HG03175 (cell line): ENCODE results near the gene BRICD5.
A peak's percentile ranks its signal among the peaks of the same experiment; 100 is the strongest.
"Not testable (repeated sequence)": the region's sequence is repeated elsewhere in the genome, so short reads cannot be mapped to it uniquely, and the experiment has no call there.

ENCODE experiments used
- ATAC-seq: cut with Tn5 transposase; IDR thresholded peaks from one replicate; pipeline ENCODE4 v1.9.1; 2021; ENCODE audit warnings: mild to moderate bottlenecking, moderate library complexity; ENCODE audit not compliant: unreplicated experiment

BRICD5 gene

DNA sequence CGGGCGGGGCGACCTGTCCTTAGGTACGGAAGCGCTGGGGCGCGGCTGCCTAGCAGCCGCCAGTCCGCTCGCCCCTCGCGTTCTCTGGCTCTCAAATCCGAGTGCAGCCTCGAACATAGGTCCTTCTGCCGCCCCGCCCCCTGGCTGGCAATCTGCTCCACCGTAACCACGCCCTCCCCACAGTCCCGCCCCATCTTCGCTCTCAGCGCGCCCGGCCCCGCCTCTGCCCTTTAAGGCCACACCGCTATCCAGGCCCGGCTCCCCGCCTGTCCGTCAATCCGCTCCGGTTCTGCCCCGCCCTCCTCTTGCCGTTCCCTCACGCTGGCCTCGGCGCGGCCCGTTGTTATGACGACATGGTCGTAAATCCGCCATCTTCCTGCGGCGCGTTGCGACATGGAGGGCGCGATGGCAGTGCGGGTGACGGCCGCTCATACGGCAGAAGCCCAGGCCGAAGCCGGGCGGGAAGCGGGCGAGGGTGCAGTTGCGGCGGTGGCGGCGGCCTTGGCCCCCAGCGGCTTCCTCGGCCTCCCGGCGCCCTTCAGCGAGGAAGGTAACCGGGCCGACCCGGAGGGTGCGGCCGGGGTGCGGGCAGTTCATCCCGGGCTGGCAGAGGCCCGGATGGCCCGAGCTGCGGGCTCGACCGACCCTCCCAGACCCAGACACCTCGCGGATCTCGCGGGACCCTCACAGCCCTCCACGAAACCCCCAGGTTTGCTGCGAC lies 12.7 kb upstream of the BRICD5 start, which contains the start of gene E4F1:
Gene E4F1 (plus strand): TSS at position 371 of the 721 bp plus-strand sequence. CDS start 23 bp downstream, at position 394.
- peak; percentile 98 for ATAC-seq

DNA sequence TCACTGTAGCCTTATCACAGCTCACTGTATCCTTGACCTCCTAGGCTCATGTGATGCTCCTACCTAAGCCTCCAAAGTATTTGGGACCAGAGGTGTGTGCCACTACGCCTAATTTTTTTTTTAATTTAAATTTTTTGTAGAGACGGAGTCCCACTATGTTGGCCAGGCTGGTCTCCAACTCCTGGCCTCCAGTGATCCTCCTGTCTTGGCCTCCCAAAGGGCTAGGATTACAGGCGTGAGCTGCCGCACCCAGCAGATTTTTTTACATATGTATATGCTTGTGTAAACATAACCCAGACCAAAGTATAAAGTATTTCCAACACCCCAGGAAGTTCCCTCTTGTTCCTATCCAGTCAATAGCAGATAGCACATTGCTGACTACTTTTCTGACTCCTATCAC lies 5.7 kb upstream of the BRICD5 start:
- no peak for ATAC-seq

DNA sequence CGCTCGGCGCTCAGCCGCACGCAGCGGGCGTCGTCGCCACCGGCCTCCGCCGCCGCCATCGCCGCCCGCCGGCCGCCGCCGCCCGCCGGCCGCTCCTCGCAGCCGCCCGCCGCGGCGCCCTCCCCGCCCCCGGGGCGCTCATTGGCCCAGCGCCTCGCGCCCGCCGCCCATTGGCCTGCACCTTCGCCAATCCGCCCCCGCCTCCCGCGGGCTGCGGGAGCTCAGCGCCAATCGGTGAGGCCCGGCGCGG lies 4.0 kb upstream of the BRICD5 start, which contains the start of gene PGP:
Gene PGP (minus strand): TSS at position 122 of the 250 bp plus-strand sequence. CDS start 63 bp downstream, at position 59.
- ATAC-seq, result peak; percentile 89

DNA sequence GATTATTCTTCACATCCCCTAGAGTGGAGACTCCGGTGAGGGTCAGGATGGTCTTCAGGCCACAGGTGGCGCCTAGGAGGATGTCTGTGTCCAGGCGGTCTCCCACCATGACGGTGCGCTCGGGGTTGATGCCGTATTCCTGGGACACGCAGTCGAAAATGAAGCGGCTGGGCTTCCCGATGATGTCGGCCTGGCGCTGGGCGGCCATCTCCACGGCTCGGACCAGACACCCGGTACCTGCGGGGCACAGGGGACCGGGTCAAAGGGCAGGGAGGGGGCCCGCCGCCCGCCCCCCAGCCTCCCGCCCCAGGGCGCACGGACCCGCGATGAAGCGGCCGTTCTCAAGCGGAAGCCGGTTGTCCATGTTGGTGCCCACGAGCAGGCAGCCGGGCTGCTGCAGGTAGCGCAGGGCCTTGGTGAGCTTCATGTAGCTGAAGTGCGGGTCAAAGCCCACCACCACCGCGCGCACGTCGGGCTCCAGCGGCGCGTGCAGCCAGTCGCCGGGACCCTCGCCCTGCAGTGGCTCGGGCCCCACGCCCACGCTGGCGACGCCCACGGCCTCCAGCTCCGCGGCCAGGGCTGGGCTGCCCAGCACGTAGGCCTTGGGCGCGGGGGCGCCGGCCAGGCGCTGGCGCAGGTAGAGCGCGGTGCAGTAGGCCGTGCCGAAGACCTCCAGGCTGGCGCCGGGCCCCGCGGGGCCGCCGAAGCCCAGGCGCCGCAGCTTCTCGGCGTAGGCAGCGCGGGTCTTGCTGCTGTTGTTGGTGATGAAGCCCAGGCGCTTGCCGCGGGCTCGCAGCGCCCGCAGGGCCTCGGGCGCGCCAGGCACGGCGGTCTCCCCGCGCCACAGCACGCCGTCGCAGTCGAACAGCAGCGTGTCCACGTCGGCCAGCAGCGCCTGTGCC lies 3.4 kb upstream of the BRICD5 start:
- ATAC-seq, result peak; percentile 3

DNA sequence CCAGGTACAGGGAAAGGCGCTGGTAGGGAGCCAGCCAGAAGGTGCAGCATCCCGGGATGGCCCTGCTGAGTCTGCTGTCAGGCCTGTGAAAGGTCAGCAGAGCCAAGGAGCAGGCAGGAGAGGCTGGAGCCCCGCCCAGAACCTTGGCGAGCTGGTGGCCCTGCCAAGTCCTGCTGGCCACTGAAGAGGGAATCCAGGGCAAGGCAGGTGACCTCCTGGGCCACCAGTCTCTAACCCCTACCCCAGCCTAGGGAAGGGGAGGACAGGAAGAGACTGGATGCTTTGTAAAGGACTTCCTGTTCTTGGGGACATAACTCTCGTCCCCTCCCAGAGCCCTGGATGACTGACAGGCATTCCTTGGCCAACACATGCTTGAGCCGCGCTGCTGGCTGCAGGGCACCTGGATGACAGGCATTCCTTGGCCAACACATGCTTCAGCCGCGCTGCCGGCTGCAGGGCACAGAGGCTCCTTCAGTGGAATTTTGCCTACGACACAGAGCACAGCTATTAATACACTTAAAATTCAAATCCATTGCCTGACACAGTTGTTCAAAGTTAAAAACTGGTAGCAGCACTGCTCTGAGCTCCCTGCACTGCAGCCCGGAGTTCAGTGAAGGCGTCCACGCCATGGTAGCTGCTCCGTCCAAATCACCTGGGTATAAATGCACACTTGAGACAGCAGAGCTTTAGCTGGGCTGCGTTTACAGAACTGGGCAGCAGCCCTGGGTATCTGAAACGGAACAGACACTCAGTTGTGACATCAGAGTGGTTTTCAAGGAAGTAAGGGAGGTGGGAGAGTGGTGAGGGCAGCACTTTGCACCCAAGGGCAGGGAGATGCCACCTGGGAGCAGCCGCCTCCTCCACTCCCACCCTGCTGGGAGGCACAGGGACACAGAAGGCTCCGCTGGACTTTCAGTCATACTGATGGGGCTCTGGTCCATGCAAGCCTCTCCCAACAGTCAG lies 2.0 kb upstream of the BRICD5 start:
- no peak for ATAC-seq

DNA sequence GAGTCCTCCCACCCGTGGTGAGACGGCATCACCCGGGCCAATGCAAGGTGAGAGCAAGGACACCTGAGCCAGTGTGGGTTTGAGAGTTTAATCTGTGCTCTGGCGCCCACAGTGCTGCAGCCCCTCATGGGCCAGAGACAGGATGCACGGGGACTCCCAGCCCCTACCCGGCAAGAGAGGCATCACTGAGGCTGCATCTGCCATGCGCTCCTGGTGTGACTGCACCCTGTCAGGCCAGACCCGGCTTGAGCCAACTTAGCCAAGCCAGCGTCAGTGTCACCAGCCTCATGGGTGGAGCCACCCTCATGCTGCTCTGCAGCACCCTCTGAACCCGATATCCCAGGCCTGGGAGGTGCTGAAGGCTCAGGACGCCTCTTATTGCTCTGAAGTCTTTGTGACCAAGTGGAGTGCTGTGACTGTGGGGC lies 1.3 kb upstream of the BRICD5 start:
- no peak for ATAC-seq

DNA sequence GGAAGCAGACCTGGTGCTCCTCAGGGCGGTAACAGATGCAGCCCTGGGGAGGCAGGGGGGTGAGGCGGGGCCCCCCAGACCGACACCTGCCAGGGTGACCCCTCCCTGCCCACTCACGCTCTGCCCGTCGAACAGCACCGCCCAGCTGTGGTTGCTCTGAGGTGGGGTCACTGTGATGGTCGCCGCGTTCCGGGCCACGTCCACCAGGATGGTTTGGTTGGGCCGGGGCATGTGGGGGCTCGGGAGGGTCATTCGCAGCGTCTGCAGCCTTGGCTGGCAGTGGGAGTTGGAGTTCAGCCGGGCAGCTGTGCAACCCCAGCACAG lies 692 bp downstream of the BRICD5 start:
- ATAC-seq, result no peak

DNA sequence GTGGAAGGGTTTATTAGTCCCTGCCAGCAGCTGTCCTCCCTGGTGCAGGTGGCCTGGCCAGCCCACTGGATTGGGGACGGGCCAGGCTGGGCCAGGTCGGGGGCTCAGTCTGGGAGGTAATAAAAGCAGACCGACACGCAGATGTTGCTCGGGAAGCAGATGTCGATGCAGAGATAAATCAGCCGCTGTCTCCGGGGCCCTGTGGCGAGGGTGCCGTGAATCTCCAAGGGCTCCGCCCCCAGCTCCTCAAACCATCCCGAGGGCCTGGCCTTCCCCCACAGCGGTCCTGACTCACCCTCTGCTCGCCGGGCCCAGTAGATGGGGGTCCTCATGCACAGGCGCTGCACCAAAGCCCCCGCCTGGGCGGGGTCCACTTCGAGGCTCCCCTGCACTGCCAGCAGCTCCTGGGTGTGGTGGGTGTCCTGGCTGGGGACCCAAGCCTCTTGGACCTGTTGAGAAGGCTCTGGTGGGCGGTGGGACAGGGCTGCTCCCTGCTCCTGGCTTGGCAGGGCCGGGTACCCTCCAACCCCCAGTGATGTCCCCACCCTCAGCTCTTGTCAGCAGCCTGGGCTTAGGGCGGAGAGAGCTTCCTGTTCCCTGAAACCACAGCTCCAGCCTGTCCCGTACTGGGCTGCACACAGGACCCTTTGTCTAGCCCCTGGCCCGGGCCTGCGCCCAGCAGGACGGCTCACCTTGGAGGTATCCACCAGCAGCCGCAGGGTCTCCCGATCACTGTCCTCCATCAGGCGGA lies 1.2 kb downstream of the BRICD5 start:
- ATAC-seq, result no peak

DNA sequence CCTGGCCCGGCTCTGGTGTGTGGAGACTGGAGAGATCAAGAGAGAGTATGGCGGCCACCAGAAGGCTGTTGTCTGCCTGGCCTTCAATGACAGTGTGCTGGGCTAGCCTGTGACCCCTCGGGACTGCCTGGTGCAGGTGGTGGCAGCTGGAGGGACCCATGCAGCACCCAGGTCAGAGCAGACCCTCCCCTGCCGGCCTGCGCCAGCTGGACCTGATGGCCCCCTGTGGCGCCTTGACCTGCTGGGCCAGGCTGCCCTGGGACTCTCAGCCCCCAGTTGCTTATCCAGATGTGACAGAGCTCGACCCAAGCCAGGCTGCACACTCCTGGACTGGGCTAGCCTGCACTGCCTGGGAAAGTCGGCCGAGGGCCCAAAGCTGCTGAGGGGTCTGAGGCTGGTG lies 1.9 kb downstream of the BRICD5 start:
- no peak for ATAC-seq

DNA sequence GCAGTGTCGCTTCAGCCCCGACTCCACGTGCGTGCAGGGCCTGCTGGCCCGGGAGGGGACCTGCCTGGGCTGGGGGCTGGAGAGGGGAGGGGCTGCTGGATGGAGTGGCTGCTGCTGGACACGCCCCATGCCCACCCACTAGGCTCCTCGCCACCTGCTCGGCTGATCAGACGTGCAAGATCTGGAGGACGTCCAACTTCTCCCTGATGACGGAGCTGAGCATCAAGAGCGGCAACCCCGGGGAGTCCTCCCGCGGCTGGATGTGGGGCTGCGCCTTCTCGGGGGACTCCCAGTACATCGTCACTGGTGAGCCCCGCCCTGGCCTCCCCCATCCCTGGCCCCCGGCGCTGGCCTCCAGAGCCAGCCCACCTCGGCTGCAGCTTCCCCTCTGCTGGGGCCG lies 2.4 kb downstream of the BRICD5 start:
- no peak for ATAC-seq

DNA sequence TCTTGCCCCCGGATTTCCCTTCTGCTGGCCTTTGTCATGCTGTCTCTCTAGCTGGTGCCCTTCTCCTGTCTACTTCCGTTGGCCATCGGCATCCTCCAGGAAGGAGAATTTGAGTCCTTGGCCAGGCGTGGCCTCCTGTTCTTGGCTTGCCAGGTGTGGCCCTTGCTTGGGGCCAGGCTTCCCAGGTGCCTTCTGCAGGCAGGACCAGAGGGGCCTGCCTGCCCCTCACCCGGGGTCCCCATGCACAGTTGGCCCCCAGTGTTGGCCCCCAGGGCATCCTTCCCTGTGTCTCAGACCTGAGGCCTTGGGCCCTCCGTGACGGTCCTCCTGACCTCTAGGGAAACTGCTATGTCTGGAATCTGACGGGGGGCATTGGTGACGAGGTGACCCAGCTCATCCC lies 2.8 kb downstream of the BRICD5 start:
- no peak for ATAC-seq

DNA sequence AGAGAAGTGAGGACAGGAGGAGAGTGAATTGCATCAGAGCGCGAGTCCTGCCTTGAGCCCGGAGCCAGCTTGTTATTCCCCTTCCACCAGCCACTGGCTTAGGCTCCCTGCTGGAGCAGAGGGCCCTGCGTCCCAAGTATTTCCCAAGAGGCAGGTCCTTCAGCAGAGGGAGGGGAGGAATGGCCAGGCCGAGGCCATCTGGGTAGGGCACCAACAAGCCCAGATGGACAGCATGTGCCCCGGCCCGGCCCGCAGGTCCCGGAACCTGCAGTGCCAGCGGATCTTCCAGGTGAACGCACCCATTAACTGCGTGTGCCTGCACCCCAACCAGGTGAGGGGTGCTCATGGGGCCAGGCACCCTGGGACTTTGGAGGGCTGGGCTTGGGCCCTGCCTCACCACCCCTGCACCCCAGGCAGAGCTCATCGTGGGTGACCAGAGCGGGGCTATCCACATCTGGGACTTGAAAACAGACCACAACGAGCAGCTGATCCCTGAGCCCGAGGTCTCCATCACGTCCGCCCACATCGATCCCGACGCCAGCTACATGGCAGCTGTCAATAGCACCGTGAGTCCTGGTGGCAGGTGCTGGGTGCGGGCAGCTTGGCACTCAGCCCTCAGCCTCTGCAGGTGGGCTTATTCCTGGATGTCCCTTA lies 3.8 kb downstream of the BRICD5 start:
- no peak for ATAC-seq

DNA sequence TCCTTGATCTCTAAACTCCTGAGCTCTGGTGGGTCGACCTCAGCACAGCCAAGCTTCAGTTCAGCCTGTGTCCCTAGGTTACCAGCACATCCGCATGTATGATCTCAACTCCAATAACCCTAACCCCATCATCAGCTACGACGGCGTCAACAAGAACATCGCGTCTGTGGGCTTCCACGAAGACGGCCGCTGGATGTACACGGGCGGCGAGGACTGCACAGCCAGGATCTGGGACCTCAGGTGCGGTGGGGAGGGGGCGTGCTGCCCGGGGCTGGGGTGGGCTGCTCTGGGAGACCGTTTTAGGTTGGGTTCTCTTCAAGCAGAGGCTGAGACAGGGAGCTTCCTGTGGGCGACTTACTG lies 4.3 kb downstream of the BRICD5 start:
- no peak for ATAC-seq

DNA sequence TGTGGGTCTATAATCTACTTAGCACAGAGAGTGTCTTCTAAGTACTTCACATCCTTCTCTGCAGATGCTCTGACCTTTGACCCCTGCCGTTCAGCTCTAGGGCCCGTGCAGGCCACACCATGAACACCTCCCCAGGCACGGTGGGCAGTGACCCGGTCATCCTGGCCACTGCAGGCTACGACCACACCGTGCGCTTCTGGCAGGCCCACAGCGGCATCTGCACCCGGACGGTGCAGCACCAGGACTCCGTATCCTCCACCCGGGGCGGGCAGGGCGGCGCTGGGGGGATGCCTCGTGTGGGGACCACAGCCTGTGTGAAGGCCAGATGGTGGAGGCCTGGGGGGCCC lies 4.7 kb downstream of the BRICD5 start:
- ATAC-seq, result peak; percentile 2

DNA sequence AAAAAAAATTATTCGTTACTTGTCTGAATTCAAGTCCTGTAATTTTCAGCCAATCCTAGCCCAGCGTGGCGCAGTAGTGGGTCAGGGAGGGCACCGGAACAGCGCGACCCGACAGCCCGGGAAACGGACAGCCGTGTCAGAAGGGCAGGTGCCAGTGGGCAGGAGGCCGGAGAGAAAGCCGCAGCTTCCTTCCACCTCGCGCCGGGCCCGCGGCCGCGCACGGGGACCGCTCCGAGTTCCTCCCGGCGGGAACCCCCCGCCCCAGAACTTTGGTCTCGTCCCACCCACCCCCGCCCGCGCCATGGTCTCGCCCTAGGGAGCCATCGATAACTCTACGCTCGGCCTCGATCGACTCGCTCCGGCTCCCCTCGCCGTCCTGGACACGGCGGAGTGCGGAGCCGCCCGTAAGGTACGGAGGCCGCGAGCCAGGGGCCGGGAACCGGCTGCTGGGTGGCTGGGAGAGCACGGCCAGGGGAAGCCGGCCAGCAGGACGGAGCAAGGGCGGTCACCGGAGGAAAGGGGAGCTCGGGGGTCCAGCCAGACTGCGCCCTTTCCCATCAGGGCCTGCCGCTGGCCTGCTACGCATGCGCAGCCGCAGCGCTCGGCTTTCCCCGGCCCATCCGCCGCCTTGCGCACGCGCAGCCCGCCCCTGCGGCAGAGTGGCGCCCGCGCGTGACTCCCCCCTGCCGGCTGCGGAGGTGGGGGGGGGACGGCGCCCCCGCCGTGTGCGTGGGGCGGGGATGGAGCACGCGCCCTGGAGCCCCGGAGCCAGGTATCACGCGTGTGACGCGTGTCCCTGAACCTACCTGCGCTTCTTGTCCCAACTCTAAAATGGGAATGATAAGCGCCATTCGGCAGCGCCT lies 5.3 kb downstream of the BRICD5 start, which contains the start of gene MLST8:
Gene MLST8 (plus strand): TSS at position 351 of the 863 bp plus-strand sequence. CDS start 632 bp downstream, outside the sequence.
- ATAC-seq, result peak; percentile 78

DNA sequence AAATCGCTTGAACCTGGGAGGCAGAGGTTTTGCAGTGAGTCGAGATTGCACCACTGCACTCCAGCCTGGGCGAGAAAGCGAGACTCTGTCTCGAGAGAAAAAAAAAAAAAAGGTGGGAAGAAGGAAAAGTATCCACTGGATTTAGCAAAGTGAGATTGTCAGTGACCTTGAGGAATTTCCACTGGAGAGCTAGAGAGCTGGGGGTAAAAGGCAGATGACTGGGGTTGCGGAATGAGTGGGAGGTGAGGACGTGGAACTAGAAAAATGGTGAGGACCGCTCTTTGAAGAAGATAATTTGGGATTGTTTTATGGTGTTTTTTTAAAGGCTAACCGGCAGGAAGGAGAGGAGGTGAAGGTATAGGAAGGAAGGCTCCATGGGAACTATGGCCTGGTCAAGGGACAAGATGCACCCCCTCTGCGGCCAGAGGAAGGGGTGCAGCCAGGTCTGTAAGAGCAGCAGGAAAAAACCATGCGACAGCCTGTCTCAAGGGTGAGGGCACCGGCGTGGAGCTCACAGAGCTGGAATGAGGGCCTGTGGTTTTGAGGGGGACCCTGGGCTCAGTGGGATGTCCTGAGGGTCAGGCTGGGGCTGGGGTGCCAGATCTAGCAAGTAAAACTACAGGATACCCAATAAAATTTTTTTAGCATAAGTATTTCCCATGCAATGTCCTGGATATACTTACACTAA lies 6.1 kb downstream of the BRICD5 start:
- no peak for ATAC-seq

DNA sequence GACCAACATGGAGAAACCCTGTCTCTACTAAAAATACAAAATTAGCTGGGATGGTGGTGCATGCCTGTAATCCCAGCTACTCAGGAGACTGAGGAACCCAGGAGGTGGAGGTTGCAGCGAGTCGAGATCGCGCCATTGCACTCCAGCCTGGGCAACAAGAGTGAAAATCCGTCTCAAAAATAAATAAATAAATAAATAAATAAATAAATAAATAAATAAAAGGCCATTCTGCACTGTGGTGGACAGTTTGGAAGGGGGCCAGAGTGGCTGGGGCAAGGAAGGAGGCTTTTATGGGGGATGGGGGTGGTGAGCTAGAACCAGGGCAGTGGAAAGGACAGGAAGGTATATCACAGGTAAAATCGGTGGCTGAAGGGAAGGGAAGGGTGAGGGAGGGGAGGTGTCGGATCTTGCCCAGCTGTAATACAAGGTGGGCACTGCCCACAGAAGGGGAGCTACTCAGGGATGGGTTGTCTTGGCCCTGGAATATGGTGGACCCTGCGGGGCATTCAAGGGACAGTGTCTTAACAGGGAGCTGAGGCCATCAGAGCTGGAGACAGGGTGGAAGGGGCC lies 7.5 kb downstream of the BRICD5 start:
- not testable (repeated sequence) for ATAC-seq

DNA sequence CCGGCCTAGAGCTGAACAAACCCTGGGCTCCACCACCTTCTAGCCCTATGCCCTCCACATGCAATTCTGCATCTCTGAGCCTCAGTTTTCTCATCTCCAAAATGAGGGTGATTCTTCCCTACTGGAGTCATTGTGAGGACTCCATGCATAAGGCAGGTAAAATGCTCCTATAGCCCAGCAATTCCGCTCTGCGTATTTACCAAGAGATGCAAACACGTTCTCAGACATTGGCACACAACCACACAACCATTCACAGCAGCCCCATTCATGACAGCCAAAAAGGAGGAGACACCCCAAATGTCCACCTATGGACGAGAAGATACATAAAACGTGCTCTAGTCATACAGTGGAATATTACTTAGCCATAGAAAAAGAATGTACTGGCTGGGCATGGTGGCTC lies 10.3 kb downstream of the BRICD5 start:
- no peak for ATAC-seq
